Fibroblast of skin of right quadriceps (primary cell): ENCODE data around the gene FREM3.
A peak's percentile ranks its signal among the peaks of the same experiment; 100 is the strongest.

ENCODE experiments used
- DNase-seq: peaks from one replicate; pipeline ENCODE4 v3.0.0-alpha.2; 2013

FREM3 gene

DNA sequence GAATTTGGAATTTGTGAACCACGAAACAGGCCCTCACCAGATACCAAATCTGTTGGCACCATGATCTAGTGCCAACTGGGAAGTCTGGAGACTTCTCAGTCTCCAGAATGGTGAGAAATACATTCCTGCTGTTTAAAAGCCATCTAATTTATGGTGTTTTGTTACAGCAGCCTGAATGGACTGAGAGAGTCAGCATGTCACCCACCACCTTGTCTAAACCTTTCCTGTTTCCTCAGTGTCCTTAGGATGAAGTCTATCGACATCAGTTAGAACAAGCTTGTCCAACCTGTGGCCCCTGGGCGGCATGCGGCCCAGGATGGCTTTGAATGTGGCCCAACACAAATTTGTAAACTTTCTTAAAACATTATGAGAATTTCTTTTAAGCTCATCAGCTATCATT, 42.1 kb downstream of the FREM3 start:
- no peak for DNase-seq

DNA sequence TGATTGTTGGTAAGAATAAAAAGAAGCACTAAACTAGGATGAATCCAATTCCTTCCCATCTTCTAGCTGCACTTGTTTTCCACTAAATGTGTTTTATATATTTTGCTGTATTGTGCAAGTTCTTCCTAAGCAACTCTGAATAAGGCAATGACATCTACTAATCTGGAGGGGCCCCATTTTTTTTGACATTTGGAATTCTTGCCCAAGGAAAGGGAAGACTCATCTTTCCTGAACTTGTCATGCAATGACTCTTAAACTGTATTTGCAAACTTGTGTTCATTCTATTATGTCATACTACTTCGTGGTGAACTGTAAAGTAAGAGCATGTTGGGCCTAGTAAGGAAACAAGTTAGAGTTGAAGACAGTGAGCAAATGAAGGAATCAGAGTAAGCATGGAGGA, 45.9 kb downstream of the FREM3 start:
- DNase-seq, result no peak

DNA sequence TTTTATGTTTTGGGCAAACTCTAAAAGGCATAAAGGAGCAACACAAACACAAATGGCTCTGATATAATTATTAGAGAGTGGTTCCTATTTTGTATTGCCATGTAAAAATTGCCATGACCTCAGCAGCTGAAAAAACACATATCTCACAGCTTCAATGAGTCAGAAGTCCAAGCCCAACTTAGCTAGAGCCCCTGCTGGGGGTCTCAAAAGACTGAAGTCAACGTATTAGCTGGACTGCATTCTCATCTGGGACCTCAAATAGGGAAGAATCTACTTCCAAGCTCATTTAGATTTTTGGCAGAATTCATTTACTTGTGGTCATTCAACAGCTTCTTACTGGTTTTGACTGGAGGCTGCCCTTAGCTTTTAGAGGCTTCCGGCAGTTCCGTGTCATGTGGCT, 47.4 kb downstream of the FREM3 start:
- DNase-seq, result peak; percentile 5

DNA sequence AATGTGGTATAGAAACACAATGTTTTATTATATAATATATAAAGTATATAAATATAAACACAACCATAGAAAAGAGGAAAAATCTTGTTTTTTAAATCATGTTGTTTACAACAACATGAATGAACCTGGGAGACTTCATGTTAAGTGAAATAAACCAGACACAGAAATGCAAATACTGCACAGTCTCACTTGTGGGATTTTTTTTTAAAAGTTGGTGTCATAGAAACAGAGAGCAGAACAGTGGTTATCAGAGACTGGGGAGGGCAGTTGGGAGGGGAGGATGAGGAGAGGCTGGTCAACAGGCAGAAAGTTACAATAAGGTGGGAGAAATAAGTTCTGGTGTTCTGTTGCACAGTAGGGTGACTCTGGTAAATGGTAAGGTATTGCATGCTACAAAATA, 57.1 kb downstream of the FREM3 start:
- no peak for DNase-seq

DNA sequence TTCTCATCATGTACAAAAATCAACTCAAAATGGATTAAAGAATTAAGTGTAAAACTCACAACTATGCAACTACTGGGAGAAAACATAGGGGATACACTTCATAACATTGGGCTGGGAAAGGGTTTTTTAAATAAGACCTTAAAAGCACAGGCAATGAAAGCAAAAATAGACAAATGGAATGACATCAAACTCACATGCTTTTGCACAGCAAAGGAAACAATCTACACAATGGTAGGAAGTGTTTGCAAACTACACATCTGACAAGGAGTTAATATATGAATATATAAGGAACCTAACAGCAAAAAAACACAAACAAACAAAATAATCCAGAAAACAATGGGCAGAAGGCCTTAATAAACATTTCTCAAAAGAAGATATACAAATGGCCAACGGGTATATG, 57.9 kb downstream of the FREM3 start:
- DNase-seq, result no peak

DNA sequence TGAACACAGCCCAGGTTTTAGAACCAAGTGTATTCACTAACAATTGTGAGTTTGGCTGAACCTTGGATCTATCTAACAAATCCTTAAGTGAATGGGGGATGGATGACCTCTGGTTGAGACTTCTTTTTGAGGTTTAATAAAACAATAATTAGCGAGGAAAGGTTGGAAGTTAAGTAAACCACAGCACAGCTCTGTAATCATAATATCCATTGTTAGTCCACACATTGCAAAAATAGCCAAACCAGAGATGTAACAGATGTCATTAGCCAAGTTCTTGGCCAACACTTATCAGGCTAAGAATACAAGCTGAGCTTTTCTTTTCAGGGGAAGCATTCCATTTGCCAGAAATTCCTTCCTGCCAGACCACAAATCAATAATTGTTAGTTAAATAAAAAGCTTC, 59.1 kb downstream of the FREM3 start:
- DNase-seq, result no peak

DNA sequence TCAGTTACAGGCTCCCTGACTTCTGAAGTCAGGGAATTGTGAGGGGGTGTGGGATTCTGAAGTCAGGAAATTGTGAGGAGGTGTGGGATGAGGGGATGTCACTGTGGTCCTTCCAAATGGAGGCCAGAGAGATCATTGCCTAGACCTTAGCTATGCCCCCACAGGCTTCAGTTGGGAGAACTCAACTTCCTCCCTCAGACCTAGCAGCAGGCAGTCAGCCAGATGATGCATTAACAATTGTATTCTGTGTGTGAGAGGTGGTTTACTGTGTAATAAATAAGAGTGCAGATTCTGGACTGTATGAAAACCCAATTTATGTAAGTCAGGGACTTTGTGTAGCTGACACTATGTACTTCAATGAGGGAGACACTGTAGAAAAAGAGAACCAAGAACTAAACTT, 65.7 kb downstream of the FREM3 start:
- no peak for DNase-seq

DNA sequence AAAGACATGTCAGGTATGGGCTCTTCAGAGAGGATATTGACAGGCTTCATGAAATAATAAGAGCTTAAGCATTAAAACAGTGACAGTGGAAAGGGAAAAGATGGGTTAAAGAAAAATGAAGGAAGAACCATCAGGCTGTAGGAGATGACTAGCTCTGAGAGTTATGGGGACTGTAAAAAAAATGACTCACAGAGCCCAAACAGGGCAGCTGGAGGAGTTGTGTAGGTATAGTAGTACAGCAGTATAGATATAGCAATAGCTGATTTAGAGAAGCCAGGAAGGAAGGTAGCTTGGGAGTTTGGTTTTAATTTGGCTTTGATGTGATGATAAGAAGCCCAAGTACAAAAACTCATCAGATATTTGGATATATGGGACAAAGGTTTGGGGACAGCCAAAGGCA, 66.6 kb downstream of the FREM3 start:
- DNase-seq, result no peak

DNA sequence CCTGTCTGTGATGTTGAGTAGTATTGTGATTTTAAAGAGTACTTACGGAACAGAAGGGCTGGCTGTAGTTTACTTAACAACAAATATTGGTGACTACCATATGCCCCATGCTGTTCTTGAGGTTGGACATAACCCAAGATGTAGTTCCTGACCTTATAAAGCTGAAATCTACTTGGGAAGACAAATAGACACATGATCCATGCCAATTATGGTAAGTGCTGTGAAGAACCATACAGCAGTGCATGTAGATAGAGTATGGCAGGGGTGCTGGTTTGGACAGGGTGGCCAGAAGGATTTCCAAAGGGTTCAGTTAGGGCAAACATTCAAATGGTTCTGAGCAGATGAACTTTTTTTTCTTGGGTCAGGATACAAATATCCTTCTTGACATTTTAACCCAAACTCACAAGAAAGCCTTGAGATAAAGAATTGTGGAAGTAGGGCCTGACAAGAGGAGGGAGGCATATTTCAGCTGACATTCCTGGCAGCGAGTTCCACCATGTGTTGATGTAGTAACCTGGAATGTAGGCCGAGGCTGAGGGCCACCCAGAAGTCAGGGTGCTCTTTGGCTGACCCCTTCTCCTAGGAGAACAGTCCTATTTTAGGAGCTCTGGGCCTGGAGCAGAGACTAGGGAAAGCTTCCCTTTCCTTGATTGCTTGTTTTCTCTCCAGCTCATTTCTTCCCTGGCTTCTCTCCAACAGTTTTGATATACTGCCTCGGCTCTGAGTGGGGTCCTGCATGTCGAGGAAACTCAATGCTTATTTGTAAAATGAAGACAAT, 74.2 kb downstream of the FREM3 start:
- peak; percentile 47 for DNase-seq

DNA sequence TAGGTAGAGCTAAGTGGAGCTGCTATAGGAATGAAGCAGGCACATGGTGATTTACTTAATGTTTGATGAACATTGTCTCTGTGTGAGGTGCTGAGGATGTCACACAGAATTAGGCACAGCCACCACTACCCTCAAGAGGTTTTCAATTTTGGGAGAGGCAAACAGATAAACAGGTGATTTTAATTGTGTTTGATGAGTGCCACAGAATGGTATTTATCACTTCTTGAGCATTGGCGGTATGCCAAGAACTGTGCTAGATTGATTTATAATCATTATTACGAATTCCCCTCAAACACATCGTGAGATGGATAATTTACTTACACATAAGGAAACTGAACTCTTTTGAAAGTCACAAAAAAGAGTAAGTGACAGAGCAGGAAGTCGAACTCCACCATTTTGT, 74.8 kb downstream of the FREM3 start:
- peak; percentile 3 for DNase-seq

DNA sequence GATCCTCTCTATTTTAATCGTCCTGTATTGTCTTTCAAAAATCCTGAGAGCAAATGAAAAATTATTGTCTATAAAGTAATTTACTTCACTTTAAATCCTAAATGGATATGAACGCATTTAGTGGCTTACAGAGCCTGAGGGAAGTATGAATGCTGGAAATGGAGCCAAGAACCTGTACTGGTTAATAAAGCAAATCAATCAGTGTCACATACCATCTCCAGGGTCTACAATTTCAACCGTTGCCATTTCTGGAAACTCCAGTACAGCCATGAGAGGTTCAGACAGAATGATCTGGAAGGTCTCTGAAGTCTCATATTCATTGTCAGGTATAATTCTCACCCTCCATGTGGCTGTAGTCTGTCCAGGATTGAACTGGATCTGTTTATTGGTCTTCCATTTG, 76.6 kb downstream of the FREM3 start:
- DNase-seq, result no peak

DNA sequence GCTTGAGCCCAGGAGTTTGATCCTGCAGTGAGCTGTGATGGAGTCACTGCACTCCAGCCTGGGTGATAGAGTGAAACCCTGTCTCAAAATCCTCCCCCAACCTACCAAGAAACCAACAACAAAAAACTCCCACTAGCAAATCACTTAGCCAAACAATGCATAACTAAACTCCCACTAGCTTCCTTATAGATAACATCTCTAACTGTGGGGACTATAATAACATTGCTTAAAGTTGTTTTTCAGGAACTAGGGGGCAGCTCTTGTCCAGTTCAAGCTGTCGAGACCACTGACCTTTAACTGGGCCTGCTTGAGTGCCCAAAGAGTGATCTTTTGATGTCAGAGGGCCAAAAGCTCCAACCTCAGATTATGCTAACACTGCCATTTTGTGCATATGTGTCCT, 81.7 kb downstream of the FREM3 start:
- no peak for DNase-seq

DNA sequence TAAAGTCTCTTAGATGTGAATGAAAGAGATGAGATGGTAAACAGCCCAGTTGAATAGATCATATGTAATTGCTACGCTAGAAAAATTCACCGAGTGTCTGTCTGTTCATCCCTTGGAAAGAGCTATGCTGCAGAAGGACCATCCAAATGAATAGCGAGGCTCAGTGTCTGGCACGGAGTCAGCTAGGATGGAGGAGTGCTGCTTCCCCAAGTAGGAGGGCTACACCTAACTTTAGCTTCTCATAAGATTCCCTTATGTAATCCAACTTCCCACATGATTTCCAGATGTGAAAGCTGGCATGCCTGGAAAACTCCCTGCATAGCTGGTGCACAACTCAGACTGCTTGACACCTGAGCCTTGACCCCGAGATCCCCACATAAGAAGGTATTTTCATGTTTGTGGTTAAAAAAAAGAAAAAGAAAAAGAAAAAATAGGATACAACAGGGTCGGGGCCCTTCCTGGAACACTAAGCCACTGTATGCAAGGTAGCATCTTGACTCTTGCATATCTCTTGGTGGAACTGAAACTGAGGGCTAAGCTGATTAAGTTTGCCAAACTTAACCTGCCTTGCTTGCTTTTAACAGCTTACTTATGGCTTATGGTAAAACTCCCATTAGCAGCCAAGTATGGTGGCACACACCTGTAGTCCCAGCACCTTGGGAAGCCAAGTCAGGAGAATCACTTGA, 82.3 kb downstream of the FREM3 start:
- DNase-seq, result no peak

DNA sequence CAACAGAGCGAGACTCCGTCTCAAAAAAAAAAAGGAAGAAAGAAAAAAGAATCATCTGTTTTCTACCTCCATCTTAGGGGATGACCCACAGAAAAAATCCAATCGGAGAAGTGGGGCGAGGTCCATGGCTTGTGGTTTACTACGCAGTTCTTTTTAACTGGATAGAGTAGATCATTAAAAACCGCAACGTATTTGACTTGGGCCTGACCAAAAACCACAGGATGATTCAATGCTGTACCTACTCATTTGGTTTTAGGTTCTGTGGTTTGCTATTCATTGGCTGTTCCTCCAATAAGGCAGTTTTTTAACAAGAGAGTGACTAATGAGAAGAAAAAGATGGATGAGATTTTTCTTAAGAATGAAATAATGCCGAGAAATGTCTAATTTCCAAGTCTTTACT, 83.7 kb downstream of the FREM3 start:
- DNase-seq, result peak; percentile 27

DNA sequence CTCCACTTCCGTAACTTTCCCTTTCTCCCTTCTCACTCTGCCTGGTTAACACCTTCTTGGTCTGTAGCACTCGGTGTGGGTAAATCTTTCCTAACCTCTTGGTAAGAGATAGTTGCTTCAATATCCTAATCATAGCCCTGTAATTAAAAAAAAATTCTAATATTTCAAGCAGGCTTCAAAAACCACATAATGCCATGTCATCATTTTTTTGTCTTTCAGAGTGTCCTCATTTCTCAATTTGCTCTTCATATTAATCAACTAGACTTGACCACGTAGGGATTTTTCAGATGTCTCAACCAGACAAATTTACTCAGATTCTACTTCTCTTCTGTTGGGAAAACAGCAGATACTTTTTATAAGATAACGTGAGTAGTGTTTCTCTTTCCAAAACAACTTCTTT, 91.0 kb downstream of the FREM3 start:
- DNase-seq, result no peak

DNA sequence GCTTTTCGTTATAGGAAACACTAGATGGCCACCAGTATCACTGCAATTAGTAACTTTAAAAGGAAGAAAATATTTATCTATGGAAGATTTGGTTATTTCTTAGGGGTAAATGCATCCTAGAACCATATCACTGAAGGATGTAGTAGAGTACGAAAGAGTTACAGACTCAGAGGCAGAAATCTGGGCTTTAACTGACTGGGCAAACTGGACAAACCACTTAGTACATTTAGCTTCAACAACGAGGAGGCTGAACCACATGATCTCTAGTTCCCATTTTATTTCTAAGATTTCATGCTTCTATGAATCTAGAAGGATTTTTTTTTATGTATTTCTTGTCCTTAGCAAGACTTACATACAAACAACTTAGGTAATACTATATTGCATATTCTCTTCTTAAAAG, 94.0 kb downstream of the FREM3 start:
- no peak for DNase-seq

DNA sequence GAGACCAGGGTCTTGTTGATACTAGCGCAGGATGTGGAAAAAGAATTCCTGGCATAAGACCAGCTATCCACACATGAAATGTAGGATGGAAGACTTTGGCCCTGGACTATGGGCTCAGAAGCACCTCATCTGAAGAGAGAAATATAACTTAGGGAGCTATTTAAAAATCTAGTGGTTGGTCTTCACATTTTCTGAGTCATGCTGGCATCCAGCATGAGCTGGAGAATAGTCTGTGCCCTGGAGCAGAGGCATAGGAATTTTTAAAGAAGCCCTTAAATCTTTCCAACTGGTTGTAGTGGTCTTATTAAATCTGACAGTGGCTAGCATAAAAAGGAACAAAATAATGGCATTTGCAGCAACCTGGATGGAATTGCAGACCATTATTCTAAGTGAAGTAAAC, 100.6 kb downstream of the FREM3 start:
- no peak for DNase-seq

DNA sequence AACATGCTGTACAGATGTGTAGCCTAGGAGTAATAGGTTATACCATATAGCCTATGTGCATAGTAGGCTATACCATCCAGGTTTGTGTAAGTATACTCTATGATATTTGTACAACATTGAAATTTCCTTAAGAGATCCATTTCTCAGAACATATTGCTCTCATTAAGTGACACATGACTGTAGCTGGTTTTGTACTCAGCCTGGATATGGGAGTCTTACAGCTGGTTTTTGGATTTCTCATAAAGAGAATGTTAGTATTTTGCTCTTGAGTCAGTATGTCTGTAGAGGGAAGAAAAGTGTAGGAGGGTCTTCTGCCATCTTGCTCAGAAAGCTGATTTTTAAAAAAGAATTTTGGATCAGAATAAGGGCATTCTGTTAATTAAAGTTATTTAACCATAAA, 101.7 kb downstream of the FREM3 start:
- DNase-seq, result no peak

DNA sequence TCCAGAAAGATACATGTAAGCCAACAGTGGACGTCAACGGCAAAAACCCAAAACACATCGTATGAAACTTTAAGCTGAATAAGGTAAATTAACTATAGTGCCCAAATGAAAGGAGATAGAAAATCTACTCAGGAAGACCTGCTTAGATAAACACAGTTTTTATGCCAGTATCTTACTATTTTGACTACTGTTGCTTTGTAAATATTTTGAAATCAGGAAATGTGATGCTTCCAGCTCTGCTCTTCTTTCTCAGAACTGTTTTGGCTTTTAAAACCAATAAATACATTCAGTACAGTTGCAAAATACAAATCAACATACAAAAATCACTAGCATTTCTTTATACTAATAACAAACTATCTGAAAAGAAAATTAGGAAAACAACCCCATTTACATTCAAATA, 103.2 kb downstream of the FREM3 start:
- DNase-seq, result no peak

DNA sequence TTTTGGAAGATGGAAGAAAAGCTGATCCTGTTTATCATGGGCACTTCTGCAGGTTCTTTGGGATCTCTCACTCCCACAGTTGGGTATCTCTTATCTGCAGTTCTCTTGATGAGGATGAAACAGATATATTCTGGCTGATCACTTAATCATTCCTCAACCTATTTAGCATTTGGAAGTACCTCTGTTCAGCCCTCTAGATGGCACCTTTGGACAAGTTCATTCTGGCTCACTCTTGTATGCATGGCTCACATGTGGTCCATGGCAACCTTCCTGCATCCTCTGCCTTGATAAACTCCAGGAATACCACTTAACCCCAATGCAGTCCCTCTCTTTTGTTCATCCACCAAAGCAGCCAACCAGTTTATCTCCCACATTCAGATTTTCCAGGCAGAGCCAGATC, 112.8 kb downstream of the FREM3 start:
- DNase-seq, result no peak

DNA sequence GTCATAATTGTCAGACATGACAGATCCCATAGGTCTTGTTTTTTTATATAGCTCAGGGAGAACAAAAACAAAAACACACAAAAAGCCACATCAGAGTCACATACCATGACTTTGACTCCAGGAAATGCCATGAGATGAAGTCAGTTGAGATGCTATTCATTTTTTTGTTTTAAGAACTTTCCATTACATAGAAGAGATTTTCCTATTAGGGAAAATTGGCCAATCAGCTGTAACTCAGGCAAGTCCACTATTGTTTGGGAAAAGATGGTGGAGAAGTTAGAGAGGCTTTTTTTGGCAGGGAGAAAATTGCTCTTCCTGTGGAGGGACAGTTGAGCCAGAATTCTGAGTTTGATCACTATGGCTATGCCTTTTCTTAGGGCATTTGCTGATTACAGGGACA, 114.4 kb downstream of the FREM3 start:
- DNase-seq, result peak; percentile 44

DNA sequence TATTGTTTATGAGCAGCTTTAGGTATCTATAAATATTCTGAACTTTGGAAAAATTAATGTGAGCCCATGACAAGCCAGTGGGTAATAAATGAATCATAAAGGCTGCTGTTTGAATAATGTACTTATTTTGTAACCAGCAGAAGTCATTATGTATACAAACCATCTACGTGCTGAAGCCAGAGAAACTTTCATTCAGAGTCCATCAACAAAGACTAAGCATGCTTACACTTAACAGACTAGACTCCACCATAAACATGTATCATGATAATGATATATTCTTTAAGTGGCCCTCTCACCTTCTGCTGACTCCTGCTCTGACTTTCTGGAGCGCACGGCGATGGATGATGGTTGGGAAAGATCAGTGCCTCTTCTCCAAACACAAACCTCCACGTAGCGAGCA, 114.9 kb downstream of the FREM3 start:
- no peak for DNase-seq

DNA sequence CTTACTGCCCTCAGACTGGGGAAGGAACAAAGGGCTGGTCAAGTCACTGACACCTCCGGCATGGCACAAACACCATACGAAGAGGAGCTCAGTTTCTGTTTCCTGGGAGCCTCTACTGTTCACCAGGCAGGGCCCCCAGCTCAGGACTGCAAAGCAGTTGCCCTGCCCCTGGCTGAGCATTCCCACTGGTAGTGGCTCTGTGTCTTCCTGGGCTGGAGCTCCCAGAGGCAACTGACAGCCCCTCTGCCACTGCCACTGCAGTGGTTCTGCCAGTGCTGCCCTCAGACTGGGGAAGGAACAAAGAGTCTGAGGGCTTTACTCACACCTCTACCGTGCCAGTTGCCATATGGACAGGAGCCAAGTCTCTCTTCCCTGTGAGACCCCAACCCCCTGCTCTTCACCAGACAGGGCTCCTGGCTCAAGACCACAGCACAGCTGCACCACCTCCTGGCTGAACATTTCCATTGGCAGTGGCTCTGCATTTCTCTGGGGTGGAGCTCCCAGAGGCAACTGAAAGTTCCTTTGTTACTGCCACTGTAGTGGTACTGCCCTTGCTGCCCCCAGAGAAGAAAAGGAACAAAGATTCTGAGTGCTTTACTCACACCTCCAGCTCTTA, 119.0 kb downstream of the FREM3 start:
- DNase-seq, result no peak

DNA sequence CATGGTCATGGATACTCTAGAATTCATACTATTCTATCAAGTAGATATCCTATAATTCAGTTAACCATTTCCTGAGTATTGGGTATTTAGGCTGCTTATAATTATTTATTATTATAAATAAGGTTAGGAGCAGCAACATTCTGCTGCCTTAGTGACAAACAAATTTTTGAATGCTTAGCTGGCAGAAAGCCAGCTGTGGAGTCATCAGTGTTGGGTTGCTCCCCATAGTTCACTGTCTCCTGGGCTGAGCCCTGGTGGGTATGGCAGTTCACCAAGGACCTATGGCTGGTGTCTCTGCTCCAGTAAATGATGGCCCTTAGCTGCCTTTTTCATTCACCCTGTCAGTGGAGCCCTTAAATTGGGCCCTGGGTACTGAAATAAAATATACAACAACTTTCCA, 125.1 kb downstream of the FREM3 start:
- no peak for DNase-seq

DNA sequence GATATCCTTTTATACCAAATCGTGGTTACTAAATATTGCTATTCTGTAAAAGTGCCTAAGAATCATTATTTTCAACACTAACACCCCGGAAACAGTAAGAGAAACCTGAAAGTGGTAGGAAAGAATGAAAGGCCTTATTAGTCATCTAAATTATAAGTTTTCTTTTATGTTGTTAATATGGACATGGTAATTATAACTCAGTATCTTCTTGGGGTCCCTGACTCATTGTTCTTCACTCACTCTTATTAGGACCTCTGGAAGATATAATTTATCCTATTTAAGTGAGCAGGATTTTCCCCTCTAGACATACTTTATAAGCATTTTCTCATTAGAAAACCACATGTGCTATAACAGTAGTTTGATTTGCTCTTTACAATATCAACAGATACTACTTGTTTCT, 136.0 kb downstream of the FREM3 start:
- DNase-seq, result no peak
